GM10847 (cell line): ENCODE results near the gene FPGS.

Source experiments
- POLR2A ChIP-seq: IDR thresholded peaks from 2 replicates; pipeline ENCODE4 v1.6.1; 2011; ENCODE audit not compliant: insufficient read length; ENCODE audit errors: extremely low read depth

Gene FPGS

DNA sequence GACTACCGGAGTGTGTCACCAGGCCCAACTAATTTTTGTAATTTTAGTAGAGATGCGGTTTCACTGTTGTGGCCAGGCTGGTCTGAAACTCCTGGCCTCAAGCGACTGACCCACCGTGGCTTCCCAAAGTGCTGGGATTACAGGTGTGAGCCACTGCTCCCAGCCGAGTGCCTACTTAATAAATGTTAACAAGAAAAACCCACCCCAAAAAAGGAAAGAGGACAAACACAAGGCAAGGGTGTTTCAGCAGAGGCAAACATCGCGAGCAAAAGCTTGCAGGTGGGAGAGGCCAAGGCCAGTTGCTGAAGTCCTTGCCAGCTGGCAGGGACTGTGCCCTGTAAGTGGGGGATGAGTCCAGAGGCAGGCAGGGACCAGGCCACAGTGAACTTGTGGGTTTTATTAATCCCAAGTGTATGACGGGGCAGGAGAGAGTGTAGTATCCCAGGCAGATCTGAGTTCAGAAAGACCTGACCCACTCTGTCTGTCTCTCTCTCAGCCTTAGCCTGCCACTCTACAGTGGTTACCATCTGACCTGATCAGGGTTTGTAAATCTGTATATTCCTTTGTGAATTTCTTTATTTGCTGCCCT is 6.4 kb upstream of the FPGS start:
- TF ChIP-seq POLR2A = no peak

DNA sequence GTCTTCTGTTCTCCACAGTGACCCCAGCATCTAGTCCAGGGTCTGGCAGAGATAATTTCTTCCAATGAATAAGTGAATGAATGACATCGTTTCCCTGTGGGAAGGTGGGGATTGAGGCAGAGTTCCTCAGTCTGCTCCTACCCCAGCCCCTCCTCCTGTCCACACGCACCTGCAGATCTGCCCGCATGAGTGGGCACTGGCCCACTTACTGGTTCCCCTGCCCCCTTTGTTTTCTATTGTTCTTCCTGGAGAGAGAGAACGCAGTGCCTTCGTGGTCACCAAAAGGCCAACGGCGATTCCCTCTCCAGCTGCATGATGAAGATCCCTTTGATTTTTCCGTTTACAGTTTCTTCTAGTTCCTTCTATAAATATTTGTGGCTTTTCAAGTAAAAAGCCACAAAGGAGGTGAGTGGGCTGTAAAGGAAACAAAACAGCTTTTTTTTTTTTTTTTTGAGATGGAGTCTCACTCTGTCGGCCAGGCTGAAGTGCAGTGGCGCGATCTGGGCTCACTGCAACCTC is 5.8 kb upstream of the FPGS start:
- no peak for TF ChIP-seq POLR2A

DNA sequence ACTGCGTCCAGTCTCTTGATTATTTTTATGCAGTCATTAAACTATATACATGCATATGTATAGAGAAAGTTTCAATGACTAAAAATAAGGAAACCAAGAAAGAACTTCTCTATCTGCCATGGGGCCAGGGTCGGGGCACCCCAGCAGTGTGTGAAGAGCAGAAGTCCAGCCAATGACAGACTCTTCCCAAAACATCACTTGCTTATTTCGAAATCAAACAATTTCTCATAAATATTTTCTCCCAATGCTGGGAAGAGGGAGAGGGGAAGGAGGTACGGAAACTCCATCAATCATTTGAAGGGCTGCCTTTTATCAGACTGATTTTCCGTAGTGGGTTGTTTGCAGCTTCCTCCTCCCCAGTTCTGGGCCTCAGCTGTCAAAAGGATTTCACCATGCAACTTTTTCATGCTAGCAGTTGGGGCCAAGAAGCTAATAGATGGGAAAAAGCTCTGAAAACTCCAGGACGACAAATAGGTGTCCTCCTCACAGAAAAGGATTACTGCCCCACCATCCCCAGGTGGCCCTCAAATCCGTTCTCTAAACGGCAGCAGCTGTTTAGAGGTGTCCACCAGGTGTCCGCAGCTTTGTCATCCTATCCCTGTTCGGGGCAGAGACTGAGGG is 617 bp upstream of the FPGS start:
- no peak for TF ChIP-seq POLR2A

DNA sequence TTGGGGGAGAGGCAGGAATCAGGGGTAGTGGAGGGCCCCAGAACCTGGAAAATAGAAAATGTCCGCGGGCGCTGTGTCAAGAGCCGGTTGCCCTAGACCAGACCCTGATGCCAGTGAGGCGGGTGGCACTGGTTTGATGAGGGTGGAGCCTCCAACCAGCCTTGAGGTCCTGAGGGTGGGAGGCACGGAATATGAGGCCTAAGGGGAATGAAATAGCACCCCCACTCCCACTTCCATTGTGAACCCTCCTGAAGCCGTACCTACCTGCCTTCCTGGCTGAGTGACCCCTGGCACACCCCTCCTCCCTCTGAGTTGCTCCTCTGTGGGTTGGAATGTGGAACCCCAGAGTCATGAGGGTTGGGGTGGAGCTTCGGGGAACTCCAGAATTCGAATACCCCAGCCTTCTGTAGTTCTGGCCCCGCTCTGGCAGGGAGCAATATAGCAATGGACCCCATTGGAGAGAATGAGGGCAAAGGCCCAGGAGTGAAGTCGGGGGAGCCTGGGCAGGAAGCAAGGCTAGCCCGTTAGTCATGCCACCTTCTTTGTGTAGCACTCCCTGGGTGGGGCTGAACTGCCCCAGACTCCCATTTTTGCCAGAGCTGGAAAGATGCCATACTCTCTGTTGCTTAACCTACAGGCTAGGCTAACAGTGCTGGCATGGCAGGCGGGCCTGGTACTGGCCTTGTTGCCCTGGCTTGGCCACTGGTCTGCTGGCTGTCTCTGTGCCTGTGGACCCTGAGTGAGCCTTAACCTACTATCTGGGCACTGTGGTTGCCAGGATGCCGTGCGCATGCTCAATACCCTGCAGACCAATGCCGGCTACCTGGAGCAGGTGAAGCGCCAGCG is 1.0 kb downstream of the FPGS start:
- no peak for TF ChIP-seq POLR2A

DNA sequence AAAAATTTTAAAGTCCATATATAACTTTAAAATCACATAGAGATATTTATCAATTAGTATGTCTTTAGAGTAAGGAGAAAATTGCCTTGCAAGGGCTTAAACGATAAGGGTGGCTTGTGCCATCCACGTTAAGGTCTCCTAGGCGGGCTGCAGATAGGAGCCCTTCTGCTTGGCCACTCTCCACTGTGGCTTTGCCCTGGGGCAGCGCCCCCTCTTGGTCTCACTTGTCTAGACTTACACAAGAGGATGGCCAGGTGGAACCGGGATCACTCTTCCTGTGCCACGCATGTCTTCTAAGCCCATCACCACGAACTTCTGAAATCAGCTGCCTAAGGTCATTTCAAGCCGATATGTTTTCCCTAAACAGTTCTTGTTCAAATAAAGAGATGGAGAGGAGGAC is 2.9 kb downstream of the FPGS start:
- no peak for TF ChIP-seq POLR2A

DNA sequence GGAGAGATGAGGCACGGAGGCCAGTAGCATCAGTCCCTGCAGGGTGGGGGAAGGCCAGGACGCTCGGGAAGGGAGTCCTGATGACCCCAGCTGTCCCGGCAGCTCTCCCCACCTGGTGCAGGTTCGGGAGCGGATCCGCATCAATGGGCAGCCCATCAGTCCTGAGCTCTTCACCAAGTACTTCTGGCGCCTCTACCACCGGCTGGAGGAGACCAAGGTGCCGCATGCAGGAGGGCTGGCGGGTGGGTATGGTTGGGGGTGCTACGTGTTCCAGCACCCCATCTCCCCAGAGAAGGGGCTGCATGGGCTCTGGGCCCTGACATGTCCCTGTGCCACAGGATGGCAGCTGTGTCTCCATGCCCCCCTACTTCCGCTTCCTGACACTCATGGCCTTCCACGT is 4.2 kb downstream of the FPGS start:
- TF ChIP-seq POLR2A = no peak

DNA sequence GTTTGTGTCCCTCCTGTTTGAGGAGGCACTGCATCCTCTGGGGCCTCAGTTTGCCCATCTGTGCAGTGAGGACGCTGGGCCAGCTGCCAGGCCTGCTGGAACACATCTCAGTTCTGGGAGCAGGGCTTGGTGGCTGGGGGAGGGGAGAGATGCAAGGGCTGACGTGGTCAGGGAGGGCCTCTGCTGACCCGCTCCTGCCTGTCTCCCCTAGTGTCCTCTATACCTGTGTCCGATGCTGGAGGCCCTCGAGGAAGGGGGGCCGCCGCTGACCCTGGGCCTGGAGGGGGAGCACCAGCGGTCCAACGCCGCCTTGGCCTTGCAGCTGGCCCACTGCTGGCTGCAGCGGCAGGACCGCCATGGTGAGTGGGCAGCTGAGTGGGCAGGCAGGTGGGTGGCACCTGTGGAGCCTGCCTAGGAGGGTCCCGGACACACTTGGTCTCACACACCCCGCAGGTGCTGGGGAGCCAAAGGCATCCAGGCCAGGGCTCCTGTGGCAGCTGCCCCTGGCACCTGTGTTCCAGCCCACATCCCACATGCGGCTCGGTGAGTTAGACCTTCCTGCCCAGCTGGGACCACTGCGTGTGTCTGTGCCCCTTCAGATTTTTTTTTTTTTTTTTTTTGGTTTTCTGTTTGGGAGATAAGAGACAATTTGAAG is 5.8 kb downstream of the FPGS start:
- TF ChIP-seq POLR2A = no peak

DNA sequence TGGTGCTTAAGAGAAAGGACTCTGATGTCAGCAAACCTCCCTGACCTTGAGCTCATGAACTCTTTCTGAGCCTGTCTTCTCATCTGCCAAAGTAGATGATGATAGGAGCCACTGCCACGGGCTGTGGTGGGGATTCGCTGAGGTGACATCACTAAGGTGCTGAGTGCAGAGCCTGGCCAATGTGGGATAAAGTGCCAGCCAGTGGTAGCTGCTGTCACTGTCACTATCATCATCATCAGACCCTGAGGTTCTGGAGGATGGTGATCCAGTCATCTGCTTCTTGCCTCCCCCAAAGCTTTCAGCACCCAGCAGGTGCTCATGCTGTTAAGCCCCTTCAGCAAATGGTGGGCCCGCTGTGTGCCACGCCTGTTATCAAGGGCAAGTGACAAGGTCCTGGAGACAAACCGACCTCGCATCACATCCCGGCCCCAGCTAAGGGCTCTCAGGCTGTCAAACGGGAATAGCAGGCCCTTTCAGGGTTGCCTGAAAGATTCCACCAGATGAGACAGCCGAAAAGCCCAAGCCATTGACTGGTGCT is 6.4 kb downstream of the FPGS start:
- no peak for TF ChIP-seq POLR2A

DNA sequence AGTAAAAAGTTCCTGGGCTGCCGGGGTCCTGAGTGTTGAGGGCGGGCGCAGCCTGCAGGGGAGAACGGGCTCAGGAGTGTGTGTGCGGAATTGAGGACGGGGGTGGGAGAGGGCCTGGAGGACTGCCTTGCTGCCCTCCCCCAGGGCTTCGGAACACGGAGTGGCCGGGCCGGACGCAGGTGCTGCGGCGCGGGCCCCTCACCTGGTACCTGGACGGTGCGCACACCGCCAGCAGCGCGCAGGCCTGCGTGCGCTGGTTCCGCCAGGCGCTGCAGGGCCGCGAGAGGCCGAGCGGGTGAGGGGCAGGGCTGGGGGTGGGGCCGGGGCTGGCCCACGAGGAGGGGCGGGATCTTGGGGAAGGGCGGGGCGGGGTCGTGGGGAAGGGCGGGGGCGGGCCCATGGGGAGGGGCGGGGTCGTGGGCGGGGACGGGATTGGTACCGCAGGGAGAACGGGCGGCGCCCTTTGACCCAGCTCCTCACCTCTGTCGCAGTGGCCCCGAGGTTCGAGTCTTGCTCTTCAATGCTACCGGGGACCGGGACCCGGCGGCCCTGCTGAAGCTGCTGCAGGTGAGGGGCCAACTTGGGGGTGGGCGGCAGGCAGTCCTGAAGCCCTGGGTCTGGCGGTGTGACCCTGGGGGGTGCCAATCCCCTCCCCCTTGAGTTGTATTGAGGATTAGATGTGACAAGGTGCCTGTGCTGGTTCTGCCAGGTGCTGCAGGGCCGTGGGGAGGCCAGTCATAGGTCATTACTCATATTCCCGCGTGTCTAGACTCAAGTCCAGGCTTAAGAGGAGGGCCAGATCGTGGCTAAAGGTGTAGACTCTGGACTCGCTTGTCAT is 7.1 kb downstream of the FPGS start:
- TF ChIP-seq POLR2A = no peak

DNA sequence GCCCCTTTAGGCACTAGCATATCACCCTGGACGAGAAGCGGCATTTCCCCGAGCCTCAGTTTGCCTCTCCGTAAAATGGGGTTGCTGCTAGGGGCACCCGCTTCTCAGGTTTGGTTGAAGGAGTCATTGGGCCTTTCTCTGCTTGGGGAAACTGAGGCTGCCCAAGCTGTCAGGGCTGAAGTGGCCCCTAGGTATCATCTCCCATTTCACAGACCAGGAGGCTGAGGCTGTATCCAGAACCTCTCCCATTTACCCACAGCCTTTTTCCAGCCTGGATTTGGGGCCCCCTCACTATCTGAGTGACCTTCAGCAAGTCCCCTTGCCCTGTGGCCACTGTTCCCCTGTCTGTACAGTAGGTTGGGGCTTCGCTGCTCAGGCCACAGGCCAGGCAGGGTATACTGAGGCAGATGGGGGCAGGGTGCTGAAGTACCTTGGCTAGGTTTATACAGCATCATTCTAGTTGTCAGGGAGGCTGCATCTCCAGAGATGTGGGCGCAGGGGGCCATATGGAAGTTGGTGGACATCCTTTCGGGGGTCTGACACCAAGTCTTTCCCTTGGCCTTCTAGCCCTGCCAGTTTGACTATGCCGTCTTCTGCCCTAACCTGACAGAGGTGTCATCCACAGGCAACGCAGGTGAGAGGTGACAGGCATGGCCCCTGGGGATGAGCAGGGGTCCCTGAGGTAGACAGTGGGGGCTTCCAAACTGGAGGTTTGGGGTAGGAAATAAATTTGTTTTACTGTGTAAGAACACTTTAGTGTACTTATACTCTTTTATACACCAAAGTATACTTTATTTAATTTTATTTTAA is 7.9 kb downstream of the FPGS start:
- TF ChIP-seq POLR2A = no peak

DNA sequence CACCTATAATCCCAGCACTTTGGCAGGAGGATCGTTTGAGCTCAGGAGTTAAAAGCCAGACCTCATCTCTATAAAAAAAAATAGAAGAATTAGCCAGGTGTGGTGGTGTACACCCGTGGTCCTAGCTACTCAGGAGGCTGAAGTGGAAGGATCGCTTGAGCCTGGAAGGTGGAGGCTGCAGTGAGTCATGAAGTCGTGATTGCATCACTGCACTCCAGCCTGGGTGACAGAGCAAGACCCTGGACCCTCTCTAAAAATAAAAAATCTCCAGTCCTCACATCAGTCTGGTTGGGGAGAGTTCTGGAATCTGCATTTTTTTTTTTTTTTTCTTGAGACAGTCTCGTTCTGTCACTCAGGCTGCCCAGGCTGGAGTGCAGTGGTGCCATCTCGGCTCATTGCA is 9.3 kb downstream of the FPGS start:
- TF ChIP-seq POLR2A = no peak

DNA sequence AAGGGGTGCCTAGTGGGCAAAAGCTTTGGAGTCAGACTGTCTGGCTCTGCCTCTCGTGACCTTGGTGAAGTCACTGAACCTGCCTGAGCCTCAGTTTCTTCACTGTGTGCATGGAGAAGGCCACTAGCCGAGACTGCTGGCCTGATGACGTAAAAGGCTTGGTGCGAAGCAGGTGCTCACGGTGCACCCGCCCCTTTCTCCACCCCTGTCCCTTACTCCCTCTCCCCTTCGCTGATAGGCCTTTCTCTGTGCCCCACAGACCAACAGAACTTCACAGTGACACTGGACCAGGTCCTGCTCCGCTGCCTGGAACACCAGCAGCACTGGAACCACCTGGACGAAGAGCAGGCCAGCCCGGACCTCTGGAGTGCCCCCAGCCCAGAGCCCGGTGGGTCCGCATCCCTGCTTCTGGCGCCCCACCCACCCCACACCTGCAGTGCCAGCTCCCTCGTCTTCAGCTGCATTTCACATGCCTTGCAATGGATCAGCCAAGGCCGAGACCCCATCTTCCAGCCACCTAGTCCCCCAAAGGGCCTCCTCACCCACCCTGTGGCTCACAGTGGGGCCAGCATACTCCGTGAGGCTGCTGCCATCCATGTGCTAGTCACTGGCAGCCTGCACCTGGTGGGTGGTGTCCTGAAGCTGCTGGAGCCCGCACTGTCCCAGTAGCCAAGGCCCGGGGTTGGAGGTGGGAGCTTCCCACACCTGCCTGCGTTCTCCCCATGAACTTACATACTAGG is 10.4 kb downstream of the FPGS start:
- TF ChIP-seq POLR2A = no peak

DNA sequence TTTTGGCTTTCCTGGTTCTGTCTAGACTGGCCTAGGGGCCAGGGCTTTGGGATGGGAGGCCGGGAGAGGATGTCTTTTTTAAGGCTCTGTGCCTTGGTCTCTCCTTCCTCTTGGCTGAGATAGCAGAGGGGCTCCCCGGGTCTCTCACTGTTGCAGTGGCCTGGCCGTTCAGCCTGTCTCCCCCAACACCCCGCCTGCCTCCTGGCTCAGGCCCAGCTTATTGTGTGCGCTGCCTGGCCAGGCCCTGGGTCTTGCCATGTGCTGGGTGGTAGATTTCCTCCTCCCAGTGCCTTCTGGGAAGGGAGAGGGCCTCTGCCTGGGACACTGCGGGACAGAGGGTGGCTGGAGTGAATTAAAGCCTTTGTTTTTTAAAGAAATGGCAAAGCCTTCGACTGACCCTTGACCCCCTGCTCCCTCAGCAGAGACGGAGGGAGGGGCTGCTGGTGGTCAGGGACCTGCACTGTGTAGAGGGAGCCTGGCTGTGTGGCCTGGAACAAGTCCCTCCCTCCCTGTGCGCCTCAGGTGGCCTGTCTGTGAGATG is 11.1 kb downstream of the FPGS start:
- TF ChIP-seq POLR2A = no peak
